Muscle layer of colon (tissue), 2 donors: Measurements from ENCODE around the gene MREG.

Source experiments
- H3K27ac ChIP-seq: one replicate; pipeline ENCODE4 v1.7.0; 2013; ENCODE audit warnings: low read depth, mild to moderate bottlenecking, low read length, moderate library complexity
- H3K27me3 ChIP-seq, 2 donors: one replicate each; pipeline ENCODE4 v1.7.0; 2013; ENCODE audit warnings: low read length in 2 of 2, mild to moderate bottlenecking in 2 of 2; ENCODE audit not compliant: insufficient read depth in 2 of 2, control insufficient read depth in 1 of 2
- H3K36me3 ChIP-seq: one replicate; pipeline ENCODE4 v1.7.0; 2013; ENCODE audit warnings: mild to moderate bottlenecking, low read length; ENCODE audit not compliant: insufficient read depth
- H3K4me1 ChIP-seq: one replicate; pipeline ENCODE4 v1.7.0; 2013; ENCODE audit warnings: mild to moderate bottlenecking, low read length; ENCODE audit not compliant: insufficient read depth
- H3K4me3 ChIP-seq, 2 donors: one replicate each; pipeline ENCODE4 v1.7.0; 2013; ENCODE audit warnings: low read length in 2 of 2, low read depth in 1 of 2, mild to moderate bottlenecking in 1 of 2, moderate library complexity in 1 of 2
- H3K9ac ChIP-seq: one replicate; pipeline ENCODE4 v1.7.0; 2013; ENCODE audit warnings: low read length
- H3K9me3 ChIP-seq: one replicate; pipeline ENCODE4 v1.7.0; 2013; ENCODE audit warnings: mild to moderate bottlenecking, low read length
- donor health status: abdominal sarcoma.
- donor health status: Adenocarcinoma of cecum.

Gene MREG, protein sequence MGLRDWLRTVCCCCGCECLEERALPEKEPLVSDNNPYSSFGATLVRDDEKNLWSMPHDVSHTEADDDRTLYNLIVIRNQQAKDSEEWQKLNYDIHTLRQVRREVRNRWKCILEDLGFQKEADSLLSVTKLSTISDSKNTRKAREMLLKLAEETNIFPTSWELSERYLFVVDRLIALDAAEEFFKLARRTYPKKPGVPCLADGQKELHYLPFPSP

DNA sequence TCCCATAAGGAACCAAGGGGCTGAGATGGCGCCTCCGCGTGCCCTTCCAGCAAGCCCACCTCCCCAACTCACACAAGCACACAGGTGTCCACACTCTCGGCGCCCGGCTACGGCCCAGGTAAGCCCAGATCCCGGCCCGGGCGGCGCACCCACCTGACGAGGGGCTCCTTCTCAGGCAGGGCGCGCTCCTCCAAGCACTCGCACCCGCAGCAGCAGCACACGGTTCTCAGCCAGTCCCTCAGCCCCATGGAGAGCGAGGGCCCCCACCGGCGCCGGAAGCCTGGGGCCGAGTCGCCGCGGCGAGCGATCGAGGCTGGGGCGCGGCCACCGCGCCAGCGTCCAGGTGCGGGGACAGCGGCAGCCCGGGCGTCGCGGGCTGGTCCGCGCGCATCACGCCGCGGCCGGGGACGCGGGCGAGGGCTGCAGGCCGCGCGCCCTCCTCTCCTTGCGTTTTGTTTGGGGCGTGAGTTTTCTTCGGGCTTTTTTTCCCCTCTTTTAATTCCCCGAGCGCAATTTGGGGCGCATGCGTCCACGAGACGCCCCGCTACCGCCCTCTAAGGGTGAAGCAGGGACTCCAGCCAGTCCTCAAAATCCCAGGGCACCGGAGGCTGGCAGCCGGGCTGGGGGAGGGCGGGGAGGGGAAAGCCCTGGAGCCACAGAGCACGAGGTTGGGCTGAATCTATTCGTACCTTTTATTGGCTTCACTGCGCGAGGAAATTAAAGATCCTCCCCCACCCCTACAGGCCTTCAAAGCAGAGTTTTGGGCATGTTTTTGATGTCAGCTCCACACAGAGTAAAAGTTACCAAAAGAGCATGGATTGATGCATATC, at the start of gene MREG:
TSS of gene MREG (minus strand) at position 472 of the 830 bp plus-strand sequence. CDS start at position 248, 224 bp downstream.
- no peak within 1 kb of the TSS for H3K9ac ChIP-seq
- no peak within 1 kb of the TSS for H3K27ac ChIP-seq

DNA sequence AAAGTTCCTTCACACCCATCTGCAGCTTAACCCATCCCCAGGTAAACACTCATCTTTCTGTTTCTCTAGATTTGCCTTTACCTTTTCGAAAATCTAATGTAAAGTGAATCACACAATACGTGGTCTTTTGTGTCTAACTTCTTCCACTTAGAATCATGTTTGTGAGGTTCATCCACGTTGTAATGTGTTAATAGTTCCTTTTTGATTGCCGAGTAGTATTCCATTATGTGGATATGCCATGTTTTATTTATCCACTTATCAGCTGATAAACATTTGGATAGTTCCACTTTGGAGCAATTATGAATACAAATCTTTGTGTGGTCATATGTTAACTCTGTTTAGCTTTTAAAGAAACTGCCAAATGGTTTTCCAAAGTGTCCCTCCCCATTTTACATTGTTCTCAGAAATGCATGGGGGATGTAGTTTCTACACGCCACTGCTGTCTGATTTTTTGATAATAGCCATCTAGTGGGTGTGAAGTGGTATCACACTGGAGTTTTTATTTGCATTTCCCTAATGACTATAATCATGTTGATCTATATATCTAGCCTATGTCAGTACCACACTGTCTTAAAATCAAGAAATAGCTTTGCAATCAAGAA, 46.0 kb upstream of the MREG start:
- Histone ChIP-seq H3K27me3 (no peaks in the 10 kb centered on the region), H3K36me3 (no peaks in the 10 kb centered on the region), H3K27ac (no peak overlapping the region), H3K9ac (no peak overlapping the region), H3K4me3 (no peak overlapping the region), H3K9me3 (no peaks in the 10 kb centered on the region), H3K4me1 (no peaks in the 10 kb centered on the region)

More for the DNA sequence above, at the start of gene MREG:
- H3K4me3 ChIP-seq = peak within 1 kb of the TSS; percentile 50 to 59
- no peaks in the 10 kb centered on the region for H3K36me3 ChIP-seq
- peaks cover 5% of the 10 kb centered on the region for H3K4me1 ChIP-seq
- H3K27me3 ChIP-seq = no peaks in the 10 kb centered on the region
- no peaks in the 10 kb centered on the region for H3K9me3 ChIP-seq

DNA sequence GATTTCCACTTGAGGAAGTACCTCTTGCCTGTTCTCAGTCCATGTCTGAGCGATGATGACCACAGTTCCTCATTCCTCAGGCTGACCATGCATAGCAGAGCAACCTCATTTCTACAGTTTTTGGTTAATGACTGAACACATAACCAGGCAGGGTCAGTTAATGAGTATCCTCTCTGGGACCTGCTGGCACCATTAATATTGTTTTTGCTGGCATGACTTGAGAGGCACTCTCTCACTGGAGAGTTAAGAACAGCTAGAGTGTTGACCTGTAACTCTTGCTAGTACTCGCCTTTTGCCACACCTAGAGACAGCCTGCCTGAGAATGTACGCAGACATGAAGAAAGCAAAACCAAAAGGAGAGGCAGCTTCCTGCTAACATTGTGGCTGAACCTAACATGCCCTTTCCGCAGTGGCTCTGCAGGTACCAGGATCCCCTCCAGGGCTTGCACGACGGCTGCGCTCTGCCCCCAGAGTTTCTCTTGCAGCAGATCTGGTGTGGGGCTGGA, 44.4 kb upstream of the MREG start:
- Histone ChIP-seq H3K9ac (no peak overlapping the region), H3K9me3 (no peaks in the 10 kb centered on the region), H3K27ac (no peak overlapping the region), H3K36me3 (no peaks in the 10 kb centered on the region), H3K4me1 (no peaks in the 10 kb centered on the region), H3K4me3 (no peak overlapping the region), H3K27me3 (no peaks in the 10 kb centered on the region)

DNA sequence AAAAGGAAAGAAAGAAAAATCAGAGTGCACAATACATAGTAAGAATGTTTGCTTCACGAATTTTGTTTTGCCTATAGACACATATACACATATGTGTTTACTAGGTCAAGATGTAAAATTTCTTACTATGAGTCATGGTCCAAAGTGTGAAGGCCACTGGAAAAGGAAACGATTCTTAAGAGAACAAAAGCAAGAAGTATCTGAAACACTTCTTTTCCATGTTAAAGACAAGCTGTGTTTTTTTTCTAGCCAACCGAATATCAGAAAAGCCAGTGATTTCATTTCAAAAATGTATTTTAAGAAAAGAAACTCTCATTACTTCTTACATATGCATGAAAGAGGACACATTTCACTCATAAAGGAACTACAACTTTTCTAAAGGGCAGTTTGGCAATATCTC, 43.4 kb upstream of the MREG start:
- no peaks in the 10 kb centered on the region for H3K9me3 ChIP-seq
- H3K9ac ChIP-seq = no peak overlapping the region
- no peaks in the 10 kb centered on the region for H3K4me1 ChIP-seq
- no peak overlapping the region for H3K4me3 ChIP-seq
- H3K36me3 ChIP-seq = no peaks in the 10 kb centered on the region
- H3K27ac ChIP-seq = no peak overlapping the region
- no peaks in the 10 kb centered on the region for H3K27me3 ChIP-seq

DNA sequence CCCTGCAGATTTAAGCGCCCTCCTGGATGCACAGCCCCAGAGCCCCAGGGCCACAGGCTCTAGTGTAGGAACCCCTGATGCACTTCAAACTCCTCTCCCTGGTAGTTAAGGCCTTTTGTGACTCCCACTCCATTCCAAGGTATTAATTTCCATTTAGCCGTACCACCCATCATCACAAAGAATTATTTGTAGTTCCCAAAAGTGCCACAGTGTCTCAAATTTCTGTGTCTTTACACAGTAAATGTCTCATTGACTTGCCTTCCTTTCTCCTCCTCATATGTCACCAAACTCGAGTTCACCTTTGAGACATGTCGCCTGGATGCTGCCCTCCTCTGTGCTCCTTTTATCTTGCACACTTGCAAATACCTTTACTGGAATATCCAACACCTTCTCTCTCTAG, 42.3 kb upstream of the MREG start:
- Histone ChIP-seq H3K4me3 (no peak overlapping the region), H3K27ac (no peak overlapping the region), H3K9ac (no peak overlapping the region)

DNA sequence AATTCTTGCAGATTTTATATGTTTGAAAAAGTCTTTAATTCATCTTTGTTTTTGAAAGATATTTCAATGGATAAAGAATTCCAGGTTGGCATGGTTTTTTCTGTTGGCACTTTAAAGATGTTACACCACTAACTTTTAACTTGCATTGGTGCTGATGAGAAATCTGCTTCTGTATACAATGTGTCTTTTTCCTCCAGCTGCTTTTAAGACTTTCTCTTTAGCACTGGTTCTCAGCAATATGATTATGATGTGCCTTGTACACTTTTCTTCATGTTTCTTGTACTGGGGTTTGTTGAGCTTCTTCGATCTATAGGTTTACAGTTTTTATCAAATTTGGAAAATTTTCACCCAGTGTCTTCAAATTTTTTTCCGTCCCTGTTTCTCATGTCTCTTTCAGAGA, 39.1 kb upstream of the MREG start:
- Histone ChIP-seq H3K4me3 (no peak overlapping the region), H3K4me1 (no peaks in the 10 kb centered on the region), H3K27me3 (no peaks in the 10 kb centered on the region), H3K27ac (no peak overlapping the region), H3K9ac (no peak overlapping the region), H3K9me3 (no peaks in the 10 kb centered on the region), H3K36me3 (peaks cover 4% of the 10 kb centered on the region)

More for the DNA sequence above, 42.3 kb upstream of the MREG start:
- Histone ChIP-seq H3K36me3 (no peaks in the 10 kb centered on the region), H3K27me3 (no peaks in the 10 kb centered on the region), H3K9me3 (no peaks in the 10 kb centered on the region), H3K4me1 (no peaks in the 10 kb centered on the region)

DNA sequence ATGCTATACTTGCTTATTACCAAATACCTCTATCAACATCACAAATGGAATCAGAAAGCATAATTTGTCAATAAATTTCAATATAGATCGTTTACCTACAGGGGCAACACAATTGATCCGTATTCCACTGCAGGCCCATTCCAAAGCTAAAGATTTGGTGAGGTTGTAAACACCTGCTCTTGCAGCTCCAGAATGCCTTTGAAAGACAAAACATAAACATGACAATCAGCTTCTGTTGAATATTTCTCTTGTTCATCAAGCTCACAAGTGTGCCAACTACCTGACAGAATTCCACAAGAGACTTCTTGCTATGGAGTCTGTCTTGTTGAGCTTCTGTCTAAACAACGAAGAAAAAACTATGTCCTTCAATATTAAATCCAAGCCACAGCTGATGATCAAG, 38.0 kb upstream of the MREG start:
- H3K9ac ChIP-seq = no peak overlapping the region
- H3K4me1 ChIP-seq = no peaks in the 10 kb centered on the region
- H3K4me3 ChIP-seq = no peak overlapping the region
- H3K9me3 ChIP-seq = no peaks in the 10 kb centered on the region
- no peak overlapping the region for H3K27ac ChIP-seq
- H3K36me3 ChIP-seq = peaks cover 4% of the 10 kb centered on the region
- no peaks in the 10 kb centered on the region for H3K27me3 ChIP-seq

DNA sequence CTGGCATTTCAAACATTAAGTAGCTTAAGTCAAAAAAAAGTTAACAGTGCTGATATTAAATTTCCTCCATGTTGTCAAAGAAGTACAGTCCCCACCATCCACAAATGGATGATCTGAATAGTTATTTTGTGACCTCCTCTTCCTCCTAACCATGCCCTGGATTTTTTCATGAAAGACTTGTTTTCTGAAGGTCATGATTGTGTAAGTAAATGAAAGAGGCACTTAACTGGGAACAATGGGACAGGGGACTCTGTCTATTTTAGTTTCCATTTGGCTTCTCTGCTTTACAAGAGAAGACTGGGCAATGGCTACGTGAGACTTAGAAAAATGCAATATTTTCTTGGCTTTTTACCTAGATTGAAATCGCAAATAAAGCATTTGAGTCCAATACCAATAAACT, 36.1 kb upstream of the MREG start:
- Histone ChIP-seq H3K4me3 (no peak overlapping the region), H3K4me1 (no peaks in the 10 kb centered on the region), H3K36me3 (peaks cover 4% of the 10 kb centered on the region), H3K27ac (no peak overlapping the region), H3K27me3 (no peaks in the 10 kb centered on the region), H3K9ac (no peak overlapping the region), H3K9me3 (no peaks in the 10 kb centered on the region)

DNA sequence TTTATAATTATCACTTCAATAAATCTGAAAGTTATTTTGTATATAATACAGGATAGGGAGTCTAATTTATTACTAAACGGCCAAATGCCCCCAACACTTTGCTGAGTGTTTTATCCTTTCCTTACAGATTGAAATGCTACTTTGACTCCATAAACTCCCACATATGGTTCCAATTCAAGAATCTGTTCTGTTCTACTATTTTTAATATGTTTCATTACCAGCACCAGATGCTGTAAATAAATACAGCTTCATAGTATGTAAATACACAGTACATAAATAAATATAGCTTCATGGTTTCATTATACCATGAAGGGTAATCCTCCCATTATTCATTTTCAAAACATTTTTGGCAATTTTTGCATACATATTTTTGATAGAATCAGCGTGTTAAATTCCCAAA, 34.0 kb upstream of the MREG start:
- Histone ChIP-seq H3K9me3 (no peaks in the 10 kb centered on the region), H3K27me3 (no peaks in the 10 kb centered on the region), H3K4me1 (no peaks in the 10 kb centered on the region), H3K27ac (no peak overlapping the region), H3K36me3 (peaks cover 4% of the 10 kb centered on the region), H3K4me3 (no peak overlapping the region), H3K9ac (no peak overlapping the region)

DNA sequence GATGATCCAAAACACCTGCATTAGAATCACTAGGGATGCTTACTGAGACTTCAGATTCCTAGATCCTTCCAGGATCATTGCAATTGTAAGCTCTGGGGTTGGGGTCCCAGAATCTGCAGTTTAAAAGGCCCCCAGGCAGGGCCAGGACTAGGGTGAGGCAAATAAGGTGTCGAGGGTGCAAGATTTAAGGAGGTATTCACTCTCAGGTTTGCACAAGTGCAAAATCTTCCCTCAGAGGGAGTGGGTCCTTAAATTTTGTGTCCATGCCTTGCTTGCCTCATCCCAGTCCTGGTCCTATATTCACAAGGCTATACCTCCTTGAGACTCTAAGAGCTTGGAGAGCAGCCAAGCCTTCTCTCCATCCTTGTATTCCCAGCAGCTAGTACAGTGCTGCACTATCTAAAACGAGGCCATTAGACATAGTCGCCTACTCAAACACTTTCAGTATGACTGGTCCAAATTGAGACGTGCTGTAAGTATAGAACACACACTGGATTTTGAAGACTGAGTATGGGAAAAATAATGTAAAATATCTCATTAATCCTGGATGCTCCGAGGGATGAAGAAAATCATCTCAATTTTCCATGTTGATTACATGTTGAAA, 31.6 kb upstream of the MREG start:
- H3K9me3 ChIP-seq = no peaks in the 10 kb centered on the region
- H3K4me3 ChIP-seq = no peak overlapping the region
- H3K9ac ChIP-seq = no peak overlapping the region
- H3K36me3 ChIP-seq = peaks cover 4% of the 10 kb centered on the region
- no peak overlapping the region for H3K27ac ChIP-seq
- no peaks in the 10 kb centered on the region for H3K27me3 ChIP-seq
- H3K4me1 ChIP-seq = no peaks in the 10 kb centered on the region

DNA sequence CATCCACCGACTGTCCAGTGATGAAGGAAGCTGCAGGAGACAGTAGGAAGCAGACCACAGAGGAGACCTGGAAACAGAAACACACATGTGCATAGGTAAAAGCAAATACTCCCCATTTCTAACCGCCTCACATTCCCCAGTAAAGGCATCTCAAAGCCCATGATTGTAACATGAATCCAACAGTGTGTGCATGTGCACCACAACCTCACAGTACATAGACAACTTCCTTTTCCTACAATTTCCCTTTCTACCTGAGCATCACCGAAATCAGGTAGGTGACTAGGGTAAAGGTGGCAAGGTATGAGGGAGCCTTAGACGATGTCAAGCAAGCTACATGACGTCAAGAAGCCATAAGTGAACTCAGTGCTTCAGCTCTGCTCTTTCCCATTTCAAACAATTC, 30.6 kb upstream of the MREG start:
- Histone ChIP-seq H3K9ac (no peak overlapping the region), H3K36me3 (peaks cover 3% of the 10 kb centered on the region), H3K9me3 (no peaks in the 10 kb centered on the region), H3K27me3 (no peaks in the 10 kb centered on the region), H3K4me1 (no peaks in the 10 kb centered on the region), H3K4me3 (no peak overlapping the region), H3K27ac (no peak overlapping the region)
